Karpas-422 (cell line): Measurements from ENCODE around the gene ELMO3. TPM values are rescaled to one million over a fixed set of nuclear protein-coding genes. Genes with fewer than 3 reads are reported as not detected.

Experiments
- DNase-seq: peaks from one replicate; pipeline ENCODE4 v3.0.0-alpha.2; 2015
- H2AFZ ChIP-seq: fragments of 200-600 bp; sonication (generic); 2 replicates; pipeline ENCODE4 v1.6.1; 2014; ENCODE audit warnings: antibody characterized with exemption, low read length, mixed read lengths
- H3K27ac ChIP-seq: fragments of 200-600 bp; sonication (generic); 2 replicates; pipeline ENCODE4 v1.5.1; 2014; ENCODE audit warnings: mild to moderate bottlenecking, low read length, moderate library complexity
- H3K27me3 ChIP-seq: fragments of 200-600 bp; sonication (generic); 2 replicates; pipeline ENCODE4 v1.6.1; 2014; ENCODE audit warnings: low read length, mixed read lengths
- H3K36me3 ChIP-seq: fragments of 200-600 bp; sonication (generic); 2 replicates; pipeline ENCODE4 v1.6.1; 2014; ENCODE audit warnings: low read length, mixed read lengths; ENCODE audit not compliant: insufficient read depth
- H3K4me1 ChIP-seq: fragments of 200-600 bp; sonication (generic); 2 replicates; pipeline ENCODE4 v1.6.1; 2014; ENCODE audit warnings: mild to moderate bottlenecking, low read length, mixed read lengths
- H3K4me2 ChIP-seq: fragments of 200-600 bp; sonication (generic); 2 replicates; pipeline ENCODE4 v1.6.1; 2014; ENCODE audit warnings: low read length, low read depth, mild to moderate bottlenecking; ENCODE audit not compliant: poor library complexity, severe bottlenecking
- H3K4me3 ChIP-seq: fragments of 200-600 bp; sonication (generic); 2 replicates; pipeline ENCODE4 v1.5.1; 2014; ENCODE audit warnings: mild to moderate bottlenecking, antibody characterized with exemption, low read length, mixed read lengths
- H3K79me2 ChIP-seq: fragments of 200-600 bp; sonication (generic); 2 replicates; pipeline ENCODE4 v1.6.1; 2014; ENCODE audit warnings: mild to moderate bottlenecking, low read length, mixed read lengths
- H3K9ac ChIP-seq: fragments of 200-600 bp; sonication (generic); 2 replicates; pipeline ENCODE4 v1.6.0; 2014; ENCODE audit warnings: low read length
- H3K9me2 ChIP-seq: fragments of 200-600 bp; sonication (generic), shearing (Covaris generic); replicated peaks from 2 replicates; pipeline ENCODE4 v1.6.0; 2014; ENCODE audit warnings: mild to moderate bottlenecking, low read length, moderate library complexity; ENCODE audit not compliant: insufficient read depth
- H3K9me3 ChIP-seq: fragments of 300-700, 200-600 bp; sonication (generic); 2 replicates; pipeline ENCODE4 v1.6.1; 2014; ENCODE audit warnings: low read length, mixed read lengths
- H4K20me1 ChIP-seq: fragments of 200-600 bp; sonication (generic); 2 replicates; pipeline ENCODE4 v1.6.1; 2014; ENCODE audit warnings: mild to moderate bottlenecking, antibody characterized with exemption, low read length, low read depth; ENCODE audit not compliant: insufficient read depth
- total RNA-seq: library from RNA; depleted of rRNA; stranded (reverse); fragments of >200 nt; shearing (Covaris generic); gene quantifications from 2 replicates; pipeline ENCODE4 v1.2.3, GENCODE V29; 2014; ENCODE audit warnings: low replicate concordance

ELMO3 gene
- total RNA-seq, 1 experiment from 2014 or later = 0.82 TPM

DNA sequence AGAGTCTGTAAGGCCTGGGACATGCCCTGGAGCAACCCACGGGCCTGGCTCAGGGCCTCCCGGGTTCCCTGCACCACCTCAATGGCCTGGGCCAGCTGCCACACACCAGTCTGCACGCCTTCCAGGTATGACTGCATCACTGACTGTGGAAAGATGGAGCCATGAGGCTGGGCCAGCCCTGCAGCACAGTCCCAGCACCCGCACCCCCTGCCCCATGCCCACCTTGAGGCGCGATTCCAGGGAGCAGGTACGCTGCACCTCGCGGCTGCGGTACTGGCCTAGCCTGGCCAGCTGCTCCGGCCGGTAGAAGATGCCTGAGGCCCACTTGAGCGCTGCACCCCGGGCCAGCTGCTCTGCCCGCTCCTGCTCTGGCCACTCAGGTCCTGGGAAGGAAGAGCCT is 10.1 kb upstream of the ELMO3 start:
- no peak overlapping the region for H3K27ac ChIP-seq

DNA sequence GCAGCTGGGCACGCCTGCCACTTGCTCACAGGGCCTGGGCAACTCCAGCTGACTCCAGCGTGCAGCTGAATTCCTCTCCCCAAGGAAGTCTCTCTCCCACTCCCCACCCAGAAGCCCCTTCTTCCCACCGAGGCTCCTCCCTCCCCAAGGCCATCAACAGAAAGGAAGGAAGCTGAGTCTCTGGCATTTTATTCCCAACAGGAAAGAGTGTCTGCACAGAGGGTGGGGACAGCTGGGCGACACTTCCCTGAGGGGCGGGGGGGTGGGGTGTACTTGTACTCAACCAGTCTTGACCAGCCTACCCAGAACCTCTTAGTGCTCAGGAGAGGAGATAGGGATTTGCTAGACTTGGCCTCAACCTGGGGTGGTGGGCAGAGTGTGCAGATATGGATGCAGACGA is 8.9 kb upstream of the ELMO3 start, which contains the start of gene EXOC3L1:
Gene EXOC3L1 (minus strand): TSS at position 96 of the 400 bp plus-strand sequence. CDS start 460 bp downstream, outside the sequence.
- peaks cover 26% of the 10 kb centered on the region for H3K79me2 ChIP-seq
- peaks cover 16% of the 10 kb centered on the region for H3K4me1 ChIP-seq
- no peak within 1 kb of the TSS for H3K4me3 ChIP-seq
- no peaks in the 10 kb centered on the region for H3K9me2 ChIP-seq
- H3K27me3 ChIP-seq = no peaks in the 10 kb centered on the region
- no peak for DNase-seq
- H3K27ac ChIP-seq = no peak within 1 kb of the TSS
- no peak within 1 kb of the TSS for H3K4me2 ChIP-seq
- H3K9me3 ChIP-seq = no peaks in the 10 kb centered on the region
- peaks cover 12% of the 10 kb centered on the region; the same call in 1 of the 2 replicates for H3K36me3 ChIP-seq
- H3K9ac ChIP-seq = no peak within 1 kb of the TSS
- H4K20me1 ChIP-seq = peaks cover 28% of the 10 kb centered on the region
- no peak within 1 kb of the TSS; the same call in 1 of the 2 replicates for H2AFZ ChIP-seq

More for the DNA sequence above, 10.1 kb upstream of the ELMO3 start:
- H3K4me2 ChIP-seq = no peak overlapping the region
- no peaks in the 10 kb centered on the region for H3K9me3 ChIP-seq
- H4K20me1 ChIP-seq = peaks cover 17% of the 10 kb centered on the region
- no peak overlapping the region for H3K9ac ChIP-seq
- H3K9me2 ChIP-seq = no peaks in the 10 kb centered on the region
- no peaks in the 10 kb centered on the region for H3K27me3 ChIP-seq
- no peak for DNase-seq
- H3K79me2 ChIP-seq = peaks cover 18% of the 10 kb centered on the region
- no peak overlapping the region for H2AFZ ChIP-seq
- H3K4me3 ChIP-seq = no peak overlapping the region
- H3K36me3 ChIP-seq = peaks cover 6% of the 10 kb centered on the region; the same call in 1 of the 2 replicates
- peaks cover 20% of the 10 kb centered on the region for H3K4me1 ChIP-seq

DNA sequence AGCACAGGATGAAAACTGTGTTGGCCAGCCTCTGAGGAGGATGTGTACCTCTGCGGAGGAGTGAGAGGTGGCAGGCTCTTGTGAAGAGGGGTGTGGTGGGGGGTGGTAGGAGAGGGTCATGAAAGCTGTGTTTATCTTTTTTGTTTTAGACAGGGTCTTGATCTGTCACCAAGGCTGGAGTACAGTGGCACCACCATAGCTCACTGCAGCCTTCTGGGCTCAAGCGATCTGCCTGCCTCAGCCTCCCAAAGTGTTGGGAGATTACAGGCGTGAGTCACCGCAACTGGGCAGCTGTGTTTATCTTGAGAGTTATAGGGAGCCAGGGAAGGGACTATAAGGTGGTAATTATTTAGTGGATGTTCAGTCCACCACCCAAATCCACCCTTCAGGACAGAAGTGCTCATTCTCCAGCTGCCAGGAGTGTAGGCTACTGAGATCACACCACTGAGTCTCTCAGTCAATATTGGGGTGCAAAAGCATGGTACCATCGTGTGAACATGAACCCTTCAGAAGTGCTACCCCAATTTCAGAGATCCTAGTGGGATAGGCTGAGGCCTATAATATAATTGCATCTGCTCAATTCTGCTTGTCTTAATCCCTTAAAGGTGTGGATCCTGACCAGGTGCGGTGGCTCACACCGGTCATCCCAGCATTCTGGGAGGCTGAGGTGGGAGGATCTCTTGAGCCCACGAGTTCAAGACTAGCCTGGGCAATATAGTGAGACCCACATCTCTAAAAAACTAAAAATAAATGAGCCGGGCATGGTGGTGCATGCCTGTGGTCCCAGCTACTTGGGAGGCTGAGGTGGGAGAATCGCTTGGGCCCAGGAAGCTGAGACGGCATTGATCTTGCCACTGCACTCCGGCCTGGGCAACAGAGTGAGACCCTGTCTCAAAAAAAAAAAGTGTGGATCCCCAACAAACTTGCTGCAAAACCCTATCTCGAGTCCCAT is 8.2 kb upstream of the ELMO3 start:
- Histone ChIP-seq H3K9me2 (no peaks in the 10 kb centered on the region), H3K79me2 (peaks cover 26% of the 10 kb centered on the region), H4K20me1 (peaks cover 28% of the 10 kb centered on the region), H3K4me1 (peaks cover 16% of the 10 kb centered on the region), H3K9me3 (no peaks in the 10 kb centered on the region), H3K9ac (no peak overlapping the region), H3K4me3 (no peak overlapping the region), H3K27ac (no peak overlapping the region), H3K36me3 (peaks cover 12% of the 10 kb centered on the region; the same call in 1 of the 2 replicates), H3K4me2 (no peak overlapping the region), H3K27me3 (no peaks in the 10 kb centered on the region), H2AFZ (no peak overlapping the region; the same call in 1 of the 2 replicates)
- DNase-seq = no peak

GRCh38 chr16:67191411-67191994 is 7.4 kb upstream of the ELMO3 start:
- Histone ChIP-seq H3K4me1 (peaks cover 16% of the 10 kb centered on the region), H3K4me3 (peak overlapping the region; percentile 100), H3K79me2 (peaks cover 26% of the 10 kb centered on the region), H3K27ac (no peak overlapping the region), H3K4me2 (peak overlapping the region; percentile 99), H3K9me2 (no peaks in the 10 kb centered on the region), H3K36me3 (peaks cover 12% of the 10 kb centered on the region; the same call in 1 of the 2 replicates), H3K9ac (peak overlapping the region; percentile 100; the same call in 1 of the 2 replicates), H3K9me3 (no peaks in the 10 kb centered on the region), H2AFZ (0 out of 2 replicates have a peak overlapping the region, but pooled peaks have one; percentile 70), H4K20me1 (peaks cover 28% of the 10 kb centered on the region), H3K27me3 (no peaks in the 10 kb centered on the region)
- DNase-seq = no peak

- Histone ChIP-seq H3K9ac (peak within 1 kb of the TSS; percentile 100), H4K20me1 (peaks cover 28% of the 10 kb centered on the region), H3K9me3 (no peaks in the 10 kb centered on the region), H3K9me2 (no peaks in the 10 kb centered on the region), H3K27me3 (no peaks in the 10 kb centered on the region), H3K36me3 (peaks cover 12% of the 10 kb centered on the region; the same call in 1 of the 2 replicates), H3K79me2 (peaks cover 26% of the 10 kb centered on the region), H3K27ac (peak within 1 kb of the TSS; percentile 58; the same call in 1 of the 2 replicates), H3K4me1 (peaks cover 16% of the 10 kb centered on the region), H3K4me2 (peak within 1 kb of the TSS; percentile 99), H3K4me3 (peak within 1 kb of the TSS; percentile 100), H2AFZ (0 out of 2 replicates have a peak within 1 kb of the TSS, but pooled peaks have one; percentile 70)
- peak; percentile 97 for DNase-seq
Observed at GRCh38 chr16:67191995-67192681, 6.8 kb upstream of the ELMO3 start, which contains the start of gene E2F4. Gene E2F4 (plus strand): TSS chr16:67192155. CDS start chr16:67192228, 73 bp downstream.

DNA sequence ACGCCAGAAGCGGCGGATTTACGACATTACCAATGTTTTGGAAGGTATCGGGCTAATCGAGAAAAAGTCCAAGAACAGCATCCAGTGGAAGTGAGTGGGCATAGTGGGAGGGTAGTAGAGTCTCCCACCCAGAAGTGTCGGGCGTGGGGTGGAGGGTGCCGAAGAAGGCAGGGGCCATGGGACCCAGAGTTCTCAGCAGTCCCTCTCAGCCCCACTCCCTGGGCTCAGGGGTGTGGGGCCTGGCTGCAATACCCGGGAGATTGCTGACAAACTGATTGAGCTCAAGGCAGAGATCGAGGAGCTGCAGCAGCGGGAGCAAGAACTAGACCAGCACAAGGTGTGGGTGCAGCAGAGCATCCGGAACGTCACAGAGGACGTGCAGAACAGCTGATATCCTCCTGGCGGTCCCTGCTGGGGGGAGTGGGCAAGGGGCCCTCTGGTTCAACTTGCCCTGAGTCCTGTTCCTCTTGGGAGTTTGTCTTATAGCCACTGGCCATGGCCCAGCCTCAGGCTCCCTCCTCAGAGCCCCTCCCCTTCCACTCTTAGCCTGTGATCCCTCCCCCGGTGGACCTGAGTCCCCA is 6.1 kb upstream of the ELMO3 start:
- Histone ChIP-seq H3K4me1 (peaks cover 16% of the 10 kb centered on the region), H3K4me2 (peak overlapping the region; percentile 99), H3K9me2 (no peaks in the 10 kb centered on the region), H3K27ac (peak overlapping the region; percentile 58; the same call in 1 of the 2 replicates), H3K79me2 (peaks cover 26% of the 10 kb centered on the region), H4K20me1 (peaks cover 31% of the 10 kb centered on the region), H3K9ac (peak overlapping the region; percentile 100), H2AFZ (no peak overlapping the region), H3K36me3 (peaks cover 12% of the 10 kb centered on the region; the same call in 1 of the 2 replicates), H3K9me3 (no peaks in the 10 kb centered on the region), H3K4me3 (peak overlapping the region; percentile 100), H3K27me3 (no peaks in the 10 kb centered on the region)
- peak; percentile 69 for DNase-seq

- Histone ChIP-seq H3K4me1 (peaks cover 16% of the 10 kb centered on the region), H3K27ac (peak overlapping the region; percentile 5; the same call in 1 of the 2 replicates), H4K20me1 (peaks cover 34% of the 10 kb centered on the region), H2AFZ (no peak overlapping the region), H3K27me3 (no peaks in the 10 kb centered on the region), H3K4me2 (peak overlapping the region; percentile 99), H3K79me2 (peaks cover 26% of the 10 kb centered on the region), H3K9me3 (no peaks in the 10 kb centered on the region), H3K9me2 (no peaks in the 10 kb centered on the region), H3K9ac (peak overlapping the region; percentile 100), H3K36me3 (peaks cover 13% of the 10 kb centered on the region; the same call in 1 of the 2 replicates), H3K4me3 (peak overlapping the region; percentile 100)
- DNase-seq = no peak
Observed at GRCh38 chr16:67193536-67193935, 5.4 kb upstream of the ELMO3 start.
